Skeletal muscle cell (primary cell): ENCODE measurements around the gene GRSF1.
"Not testable (repeated sequence)": the region's sequence is repeated elsewhere in the genome, so short reads cannot be mapped to it uniquely, and the experiment has no call there.

Experiments
- DNase-seq: peaks from one replicate; pipeline ENCODE4 v3.0.0-alpha.2; 2010; ENCODE audit warnings: low read depth
- H3K4me3 ChIP-seq: 2 replicates; pipeline ENCODE4 v1.5.1; 2011; ENCODE audit warnings: low read depth, mild to moderate bottlenecking, control low read depth, low read length, moderate library complexity

The GRSF1 gene

DNA sequence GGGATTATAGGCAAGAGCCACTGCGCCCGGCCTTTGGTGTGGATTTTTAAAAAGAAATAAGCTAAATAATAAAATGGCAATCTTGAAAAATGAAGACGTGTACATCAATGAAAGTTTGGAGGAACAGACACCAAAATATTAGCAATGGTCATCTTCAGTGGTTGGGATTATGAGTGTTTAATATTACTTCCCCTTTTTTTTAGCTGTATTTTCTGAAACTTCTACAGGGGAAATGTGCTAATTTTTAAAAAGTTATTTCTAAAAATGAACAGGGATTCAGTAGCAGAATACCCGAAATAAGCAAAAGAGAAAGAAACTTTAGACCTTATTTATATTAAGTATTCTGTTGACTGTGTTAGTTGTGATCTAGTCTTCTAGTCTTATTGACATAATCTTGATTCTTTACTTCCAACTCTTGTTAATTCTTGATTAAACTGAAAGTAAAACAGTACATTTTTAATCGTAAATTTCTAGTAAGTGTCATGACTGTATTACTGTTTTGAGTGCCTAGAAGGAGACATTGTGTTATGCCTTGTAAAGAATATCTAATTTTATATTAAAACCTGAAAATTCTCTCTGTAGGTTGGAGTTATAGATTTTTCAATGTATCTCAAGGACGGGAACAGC is 66.6 kb downstream of the GRSF1 start:
- DNase-seq = no peak
- no peak overlapping the region for H3K4me3 ChIP-seq

DNA sequence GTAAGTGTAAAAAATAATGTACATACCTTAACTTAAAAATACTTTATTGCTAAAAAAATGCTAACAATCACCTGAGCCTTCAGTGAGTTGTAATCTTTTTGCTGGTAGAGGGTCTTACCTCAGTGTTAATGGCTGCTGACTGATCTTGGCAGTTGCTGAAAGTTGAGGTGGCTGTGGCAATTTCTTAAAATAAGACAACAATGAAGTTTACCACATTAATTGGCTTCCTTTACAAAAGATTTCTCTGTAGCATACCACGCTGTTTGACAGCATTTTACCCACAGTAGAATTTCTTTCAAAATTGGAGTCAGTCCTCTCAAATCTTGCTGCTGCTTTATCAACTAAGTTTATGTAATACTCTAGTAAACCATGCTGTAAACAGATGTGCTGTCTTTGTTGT is 70.3 kb downstream of the GRSF1 start:
- not testable (repeated sequence) for H3K4me3 ChIP-seq, DNase-seq

DNA sequence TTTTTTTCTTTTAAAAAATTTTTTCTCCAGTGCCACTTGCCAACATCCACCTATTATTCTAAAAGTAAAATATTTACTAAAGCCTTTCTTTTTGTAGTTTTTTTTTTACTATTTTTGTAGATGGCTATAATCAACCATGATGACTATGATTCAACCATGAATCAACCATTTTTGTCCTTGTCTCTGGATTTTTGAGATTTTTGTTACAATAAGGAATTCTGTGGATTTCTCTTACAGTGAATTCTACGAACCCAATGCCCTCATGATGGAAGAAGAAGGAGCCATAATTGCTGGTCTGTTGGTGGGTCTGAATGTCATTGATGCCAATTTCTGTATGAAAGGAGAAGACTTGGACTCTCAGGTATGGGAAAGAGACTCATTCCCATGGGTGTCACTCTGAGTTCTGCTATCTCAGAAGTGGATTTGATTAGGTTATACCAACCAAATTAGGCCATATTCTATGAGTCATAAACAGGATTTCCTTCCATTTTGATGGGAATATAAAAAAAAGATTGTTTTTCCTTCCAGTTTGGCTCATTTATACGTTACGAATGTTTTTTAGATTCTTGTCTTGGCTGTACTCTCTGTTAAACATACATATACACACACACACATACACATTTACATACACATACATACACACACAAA is 71.3 kb downstream of the GRSF1 start:
- no peak overlapping the region for H3K4me3 ChIP-seq
- no peak for DNase-seq
